HepG2 (cell line): ENCODE measurements around the gene ZKSCAN3. TPM values are rescaled to one million over a fixed set of nuclear protein-coding genes. Genes with fewer than 3 reads are reported as not detected.

Experiments used
- ARID5B ChIP-seq: IDR thresholded peaks from 2 replicates; pipeline ENCODE4 v1.4.0; 2020; ENCODE audit warnings: mild to moderate bottlenecking, missing genetic modification reagents
- EED ChIP-seq: sonication (generic); formaldehyde crosslinking; IDR thresholded peaks from 2 replicates; pipeline ENCODE4 v1.5.0; 2020; ENCODE audit warnings: mild to moderate bottlenecking, missing genetic modification reagents
- FOXJ3 ChIP-seq: sonication (generic); formaldehyde crosslinking; IDR thresholded peaks from 2 replicates; pipeline ENCODE4 v1.4.0; 2020; ENCODE audit warnings: missing genetic modification reagents, mild to moderate bottlenecking, borderline replicate concordance
- HNF4A ChIP-seq: sonication (generic); formaldehyde crosslinking; IDR thresholded peaks from 2 replicates; pipeline ENCODE4 v1.4.0; 2020; ENCODE audit warnings: missing genetic modification reagents
- HOXA3 ChIP-seq: sonication (generic); formaldehyde crosslinking; IDR thresholded peaks from 2 replicates; pipeline ENCODE4 v1.5.0; 2020; ENCODE audit warnings: missing genetic modification reagents
- PHF21A ChIP-seq: sonication (generic); formaldehyde crosslinking; IDR thresholded peaks from 2 replicates; pipeline ENCODE4 v1.5.0; 2020; ENCODE audit warnings: mild to moderate bottlenecking, missing genetic modification reagents
- SIN3A ChIP-seq: IDR thresholded peaks from 2 replicates; pipeline ENCODE4 v1.6.1; 2011; ENCODE audit warnings: low read depth, mild to moderate bottlenecking, control low read depth, low read length, borderline replicate concordance
- ZFP1 ChIP-seq: IDR thresholded peaks from 2 replicates; pipeline ENCODE4 v1.6.1; 2016
- ZFP90 ChIP-seq: sonication (generic); formaldehyde crosslinking; IDR thresholded peaks from 2 replicates; pipeline ENCODE4 v1.8.0; 2022; ENCODE audit warnings: missing genetic modification reagents, mild to moderate bottlenecking, inconsistent platforms, borderline replicate concordance
- ZNF232 ChIP-seq: sonication (generic); formaldehyde crosslinking; IDR thresholded peaks from 2 replicates; pipeline ENCODE4 v1.4.0; 2020; ENCODE audit warnings: missing genetic modification reagents, borderline replicate concordance
- ZNF251 ChIP-seq: sonication (generic); formaldehyde crosslinking; IDR thresholded peaks from 2 replicates; pipeline ENCODE4 v1.9.0; 2021; ENCODE audit warnings: mild to moderate bottlenecking, missing genetic modification reagents
- ZNF574 ChIP-seq: sonication (generic); formaldehyde crosslinking; IDR thresholded peaks from 2 replicates; pipeline ENCODE4 v1.4.0; 2020; ENCODE audit warnings: missing genetic modification reagents
- ZNF792 ChIP-seq: IDR thresholded peaks from 2 replicates; pipeline ENCODE4 v1.6.1; 2016
- ZNF878 ChIP-seq: sonication (generic); formaldehyde crosslinking; IDR thresholded peaks from 2 replicates; pipeline ENCODE4 v1.8.1; 2023; ENCODE audit warnings: mild to moderate bottlenecking, missing genetic modification reagents, moderate library complexity
- polyA plus RNA-seq, 8 experiments: library from polyadenylated mRNA; depleted of rRNA in 3 of 8; stranded (reverse) in 7 of 8; unstranded in 1 of 8; fragments of >200 nt; fragmentation: Illumina TruSeq in 4 of 8; extraction: Trizol in 4 of 8; gene quantifications; 2 replicates each; pipeline versions ENCODE4 v1.2.1 to v1.2.3, GENCODE V29; 2011 to 2016; ENCODE audit warnings: low read depth in 4 of 8, missing spikeins in 1 of 8, mixed read lengths in 1 of 8; ENCODE audit not compliant: insufficient read depth in 1 of 8
- total RNA-seq, 5 experiments: library from RNA; depleted of rRNA; stranded (reverse); fragments of >200 nt; fragmentation: Illumina TruSeq; extraction: Trizol; gene quantifications; 2 replicates each; pipeline ENCODE4 v1.2.3, GENCODE V29; 2016; ENCODE audit warnings: low read depth in 1 of 5
- TF ChIP-seq, protein P1 (sequence below): sonication (generic); formaldehyde crosslinking; IDR thresholded peaks from 2 replicates; pipeline ENCODE4 v1.5.0; 2020; ENCODE audit warnings: missing genetic modification reagents, mild to moderate bottlenecking, borderline replicate concordance

The ZKSCAN3 gene
- total and polyA plus RNA-seq, 2 of the 13 experiments (the other 11 are each of a cell fraction or from before 2014, with no cell fraction given): 3.3 to 7.4 TPM

GRCh38 chr6:28345201-28345600, 4.5 kb upstream of the ZKSCAN3 start (continued):
- TF ChIP-seq HNF4A: peak; percentile 56; the same call in 1 of the 2 replicates
- peak; percentile 95 for TF ChIP-seq ZNF574 (CRISPR knock-in tag)
- peak; percentile 66; the same call in 1 of the 2 replicates for TF ChIP-seq HOXA3 (CRISPR knock-in tag)
- 0 out of 2 replicates have a peak, but pooled peaks have one; percentile 41 for TF ChIP-seq ZFP1
- peak; percentile 52; the same call in 1 of the 2 replicates for TF ChIP-seq FOXJ3
- TF ChIP-seq SIN3A: 0 out of 2 replicates have a peak, but pooled peaks have one; percentile 26
- TF ChIP-seq, protein P1, sequence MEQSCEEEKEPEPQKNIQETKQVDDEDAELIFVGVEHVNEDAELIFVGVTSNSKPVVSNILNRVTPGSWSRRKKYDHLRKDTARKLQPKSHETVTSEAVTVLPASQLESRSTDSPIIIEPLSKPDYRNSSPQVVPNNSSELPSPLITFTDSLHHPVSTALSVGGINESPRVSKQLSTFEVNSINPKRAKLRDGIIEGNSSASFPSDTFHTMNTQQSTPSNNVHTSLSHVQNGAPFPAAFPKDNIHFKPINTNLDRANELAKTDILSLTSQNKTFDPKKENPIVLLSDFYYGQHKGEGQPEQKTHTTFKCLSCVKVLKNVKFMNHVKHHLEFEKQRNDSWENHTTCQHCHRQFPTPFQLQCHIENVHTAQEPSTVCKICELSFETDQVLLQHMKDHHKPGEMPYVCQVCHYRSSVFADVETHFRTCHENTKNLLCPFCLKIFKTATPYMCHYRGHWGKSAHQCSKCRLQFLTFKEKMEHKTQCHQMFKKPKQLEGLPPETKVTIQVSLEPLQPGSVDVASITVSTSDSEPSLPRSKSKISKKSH (CRISPR knock-in tag): no peak
- peak; percentile 73 for TF ChIP-seq PHF21A (CRISPR knock-in tag)
- TF ChIP-seq ZNF232 (CRISPR knock-in tag): peak; percentile 72; the same call in 1 of the 2 replicates
- no peak for TF ChIP-seq EED (CRISPR knock-in tag)
- TF ChIP-seq ZNF792 (CRISPR knock-in tag): peak; percentile 93
- no peak for TF ChIP-seq ZNF251
- peak; percentile 68; the same call in 1 of the 2 replicates for TF ChIP-seq ZFP90
- TF ChIP-seq ARID5B (CRISPR knock-in tag): peak; percentile 67
- TF ChIP-seq ZNF878 (CRISPR knock-in tag): 0 out of 2 replicates have a peak, but pooled peaks have one; percentile 27
